Activated naive CD4-positive, alpha-beta T cell treated with anti-CD3 and anti-CD28 coated beads, Interleukin-2, amount 50 U/mL, for 16 hours (primary cell): ENCODE results near the gene TECPR2.
"Not testable (repeated sequence)": the region's sequence is repeated elsewhere in the genome, so short reads cannot be mapped to it uniquely, and the experiment has no call there.

Experiments used
- DNase-seq: peaks from one replicate; pipeline ENCODE4 v3.0.0-alpha.2; 2020

Gene TECPR2

GRCh38 chr14:102362545-102363181 lies at the start of gene TECPR2, which contains the start of gene CINP:
Gene TECPR2 (plus strand): TSS chr14:102362941. CDS start chr14:102376722, 13,781 bp downstream.
Gene CINP (minus strand): TSS chr14:102362890. CDS start chr14:102362851, 39 bp downstream.
- peak; percentile 96 for DNase-seq

- peak; percentile 83 for DNase-seq
These were observed 48.3 kb upstream of the TECPR2 start for GRCh38 chr14:102314242-102315011.

- DNase-seq: no peak
These were observed 47.6 kb upstream of the TECPR2 start for GRCh38 chr14:102315121-102315520.

- DNase-seq: no peak
These were observed 46.4 kb upstream of the TECPR2 start for GRCh38 chr14:102316338-102316742.

GRCh38 chr14:102316743-102317563 lies 45.8 kb upstream of the TECPR2 start:
- peak; percentile 90 for DNase-seq

- no peak for DNase-seq
These were observed 45.0 kb upstream of the TECPR2 start for GRCh38 chr14:102317564-102318248.

- DNase-seq: no peak
These were observed 43.9 kb upstream of the TECPR2 start for GRCh38 chr14:102318781-102319276.

GRCh38 chr14:102319351-102320032 lies 43.2 kb upstream of the TECPR2 start, which contains the start of gene ZNF839:
Gene ZNF839 (plus strand): TSS chr14:102319746. CDS start chr14:102319766, 20 bp downstream.
- DNase-seq: peak; percentile 96

- peak; percentile 53 for DNase-seq
These were observed 42.6 kb upstream of the TECPR2 start for GRCh38 chr14:102320033-102320660.

GRCh38 chr14:102320671-102321455 lies 41.9 kb upstream of the TECPR2 start:
- no peak for DNase-seq

GRCh38 chr14:102321456-102322422 lies 41.0 kb upstream of the TECPR2 start:
- DNase-seq: no peak

GRCh38 chr14:102323102-102323501 lies 39.6 kb upstream of the TECPR2 start:
- DNase-seq: peak; percentile 32

- no peak for DNase-seq
These were observed 36.9 kb upstream of the TECPR2 start for GRCh38 chr14:102325791-102326345.

GRCh38 chr14:102326583-102326982 lies 36.2 kb upstream of the TECPR2 start:
- DNase-seq: no peak

- not testable (repeated sequence) for DNase-seq
These were observed 33.4 kb upstream of the TECPR2 start for GRCh38 chr14:102329381-102329780.

GRCh38 chr14:102330806-102331205 lies 31.9 kb upstream of the TECPR2 start:
- DNase-seq: no peak

GRCh38 chr14:102333390-102333789 lies 29.4 kb upstream of the TECPR2 start:
- DNase-seq: no peak

GRCh38 chr14:102333795-102334705 lies 28.7 kb upstream of the TECPR2 start:
- DNase-seq: no peak
